Glomerular visceral epithelial cell (primary cell): Measurements from ENCODE around the gene PRR30.
"Not testable (repeated sequence)": the region's sequence is repeated elsewhere in the genome, so short reads cannot be mapped to it uniquely, and the experiment has no call there.

Experiments used
- DNase-seq: peaks from one replicate; pipeline ENCODE4 v3.0.0-alpha.2; 2016; ENCODE audit errors: extremely low spot score

The PRR30 gene

GRCh38 chr2:27128668-27129571, 10.3 kb downstream of the PRR30 start:
- DNase-seq, result no peak

GRCh38 chr2:27127883-27128667, 11.1 kb downstream of the PRR30 start:
- no peak for DNase-seq

- no peak for DNase-seq
These were observed 12.9 kb downstream of the PRR30 start for GRCh38 chr2:27126252-27126710.

GRCh38 chr2:27125104-27125503, 14.1 kb downstream of the PRR30 start:
- DNase-seq, result no peak

- peak; percentile 7 for DNase-seq
These were observed 15.7 kb downstream of the PRR30 start, which contains the start of gene ABHD1 for GRCh38 chr2:27123302-27124150. Gene ABHD1, plus strand, starts transcription at chr2:27123815. Its CDS starts 134 bp downstream, at chr2:27123949.

- no peak for DNase-seq
These were observed 16.4 kb downstream of the PRR30 start for GRCh38 chr2:27122791-27123190.

- no peak for DNase-seq
These were observed 17.3 kb downstream of the PRR30 start for GRCh38 chr2:27121906-27122305.

GRCh38 chr2:27119330-27119670, 19.9 kb downstream of the PRR30 start:
- DNase-seq, result not testable (repeated sequence)

- no peak for DNase-seq
These were observed 20.5 kb downstream of the PRR30 start, which contains the start of gene CGREF1 for GRCh38 chr2:27118525-27119329. Gene CGREF1, minus strand, starts transcription at chr2:27119128. Its CDS starts 14,762 bp downstream, at chr2:27104366.

- DNase-seq, result no peak
These were observed 21.1 kb downstream of the PRR30 start for GRCh38 chr2:27117995-27118524.

- no peak for DNase-seq
These were observed 23.7 kb downstream of the PRR30 start for GRCh38 chr2:27115519-27115918.

GRCh38 chr2:27111392-27112078, 27.7 kb downstream of the PRR30 start:
- not testable (repeated sequence) for DNase-seq

GRCh38 chr2:27110603-27111352, 28.4 kb downstream of the PRR30 start:
- DNase-seq, result not testable (repeated sequence)

GRCh38 chr2:27109083-27109482, 30.1 kb downstream of the PRR30 start:
- no peak for DNase-seq

GRCh38 chr2:27108221-27108620, 31.0 kb downstream of the PRR30 start:
- no peak for DNase-seq

- DNase-seq, result no peak
These were observed 33.2 kb downstream of the PRR30 start for GRCh38 chr2:27105981-27106380.

GRCh38 chr2:27102329-27102728, 36.9 kb downstream of the PRR30 start:
- no peak for DNase-seq

- DNase-seq, result no peak
These were observed 39.2 kb downstream of the PRR30 start for GRCh38 chr2:27100036-27100435.

GRCh38 chr2:27099334-27099955, 39.8 kb downstream of the PRR30 start:
- DNase-seq, result no peak
